ENCODE data around the gene GAS6.

The GAS6 gene

DNA sequence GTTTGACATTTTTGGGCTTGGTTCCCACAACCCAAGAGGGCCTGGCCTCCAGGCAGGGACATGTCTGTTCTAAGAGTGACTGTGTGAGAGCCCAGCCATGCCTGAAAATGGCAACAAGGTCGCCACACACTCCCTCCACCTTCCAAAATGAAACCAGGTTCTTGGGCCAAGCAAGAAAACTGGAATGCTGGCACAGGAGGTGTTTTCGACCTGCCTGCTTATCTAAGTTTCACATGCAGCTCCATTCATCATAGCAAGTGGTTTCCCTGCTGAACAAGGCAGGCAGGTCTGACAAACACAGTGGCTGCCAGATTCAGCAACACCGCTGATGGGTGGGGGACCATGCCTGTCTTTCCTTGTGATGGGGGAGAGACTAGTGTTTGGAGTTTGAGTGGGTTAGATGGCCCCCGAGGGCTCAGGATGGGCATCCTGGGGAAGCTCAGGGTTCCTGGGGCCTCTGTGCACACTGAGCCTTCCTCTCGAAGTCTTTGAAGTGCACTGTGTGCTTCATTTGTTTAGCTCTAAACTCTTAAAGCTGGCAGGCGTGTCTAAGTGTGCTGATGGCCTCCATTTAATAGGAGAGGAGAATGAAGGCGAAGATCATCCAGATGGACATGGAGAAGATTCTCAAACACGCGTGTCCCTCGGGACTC, 17.9 kb upstream of the GAS6 start:
- TF ChIP-seq, protein P1, sequence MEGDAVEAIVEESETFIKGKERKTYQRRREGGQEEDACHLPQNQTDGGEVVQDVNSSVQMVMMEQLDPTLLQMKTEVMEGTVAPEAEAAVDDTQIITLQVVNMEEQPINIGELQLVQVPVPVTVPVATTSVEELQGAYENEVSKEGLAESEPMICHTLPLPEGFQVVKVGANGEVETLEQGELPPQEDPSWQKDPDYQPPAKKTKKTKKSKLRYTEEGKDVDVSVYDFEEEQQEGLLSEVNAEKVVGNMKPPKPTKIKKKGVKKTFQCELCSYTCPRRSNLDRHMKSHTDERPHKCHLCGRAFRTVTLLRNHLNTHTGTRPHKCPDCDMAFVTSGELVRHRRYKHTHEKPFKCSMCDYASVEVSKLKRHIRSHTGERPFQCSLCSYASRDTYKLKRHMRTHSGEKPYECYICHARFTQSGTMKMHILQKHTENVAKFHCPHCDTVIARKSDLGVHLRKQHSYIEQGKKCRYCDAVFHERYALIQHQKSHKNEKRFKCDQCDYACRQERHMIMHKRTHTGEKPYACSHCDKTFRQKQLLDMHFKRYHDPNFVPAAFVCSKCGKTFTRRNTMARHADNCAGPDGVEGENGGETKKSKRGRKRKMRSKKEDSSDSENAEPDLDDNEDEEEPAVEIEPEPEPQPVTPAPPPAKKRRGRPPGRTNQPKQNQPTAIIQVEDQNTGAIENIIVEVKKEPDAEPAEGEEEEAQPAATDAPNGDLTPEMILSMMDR (conservative IDR thresholded peaks at IDR 0.05; ENCODE audit: low read length) = no peak
- no peak for DNase-seq (ENCODE audit: low read depth)
- H3K4me3 ChIP-seq (ENCODE audit: low read length) = no peak overlapping the region

GRCh38 chr13:113880651-113881611, 17.1 kb upstream of the GAS6 start:
- TF ChIP-seq, protein P1 (conservative IDR thresholded peaks at IDR 0.05; ENCODE audit: low read length) = no peak
- no peak for DNase-seq (ENCODE audit: low read depth)
- H3K4me3 ChIP-seq (ENCODE audit: low read length) = no peak overlapping the region

- DNase-seq (ENCODE audit: low read depth) = no peak
- H3K4me3 ChIP-seq (ENCODE audit: low read length) = no peak overlapping the region
- TF ChIP-seq, protein P1 (conservative IDR thresholded peaks at IDR 0.05; ENCODE audit: low read length) = no peak
Measured at GRCh38 chr13:113879494-113880360, 15.9 kb upstream of the GAS6 start.

- TF ChIP-seq, protein P1 (conservative IDR thresholded peaks at IDR 0.05; ENCODE audit: low read length) = no peak
- H3K4me3 ChIP-seq (ENCODE audit: low read length) = no peak overlapping the region
- DNase-seq (ENCODE audit: low read depth) = no peak
Measured at GRCh38 chr13:113879017-113879416, 15.1 kb upstream of the GAS6 start.

DNA sequence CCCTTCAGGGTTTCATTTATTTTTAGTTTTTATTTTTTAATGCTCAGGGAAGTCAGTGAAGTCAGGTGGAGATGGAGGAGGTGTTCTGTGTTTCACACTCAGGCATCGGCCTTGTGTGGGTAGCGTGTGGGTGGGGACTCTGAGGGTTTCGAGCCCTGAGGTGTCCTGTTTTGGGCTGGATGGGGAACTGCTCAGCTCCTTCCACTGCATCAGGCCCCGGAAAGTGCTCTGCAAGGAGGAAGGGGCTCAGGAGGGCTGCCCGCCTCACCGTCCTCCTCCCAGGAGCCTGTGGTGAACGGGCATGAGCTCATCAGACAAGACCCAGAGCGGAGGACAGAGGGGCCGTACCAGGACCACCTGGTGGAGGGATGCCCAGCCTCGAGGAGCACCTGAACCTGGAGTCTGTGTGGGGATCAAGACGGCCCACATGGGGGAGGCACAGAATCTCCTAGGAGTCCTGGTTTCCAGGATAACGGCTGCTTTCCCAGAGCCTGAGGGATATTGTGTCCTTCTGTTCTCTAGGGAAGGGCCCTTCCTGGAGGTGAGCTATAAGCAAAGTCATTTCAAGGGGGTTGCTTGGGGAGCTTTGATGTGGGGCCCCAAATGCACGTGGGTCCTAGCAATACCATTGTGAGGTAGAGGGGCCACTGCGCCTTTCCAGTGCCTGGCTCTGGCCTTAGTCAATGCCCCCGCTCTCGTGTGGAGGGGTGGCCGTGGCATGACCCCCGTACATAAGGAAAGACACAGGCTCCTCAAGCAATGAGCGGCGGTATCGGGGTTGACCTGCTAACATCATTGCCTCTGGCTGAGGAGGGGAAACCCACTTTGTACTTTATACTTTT, 13.5 kb upstream of the GAS6 start:
- no peak overlapping the region for H3K4me3 ChIP-seq (ENCODE audit: low read length)
- TF ChIP-seq, protein P1 (conservative IDR thresholded peaks at IDR 0.05; ENCODE audit: low read length) = no peak
- DNase-seq (ENCODE audit: low read depth) = no peak

All from AG10803 (cell line).